GM19438 (cell line): ENCODE measurements around the gene WDR17.

Experiments used
- ATAC-seq: cut with Tn5 transposase; IDR thresholded peaks from one replicate; pipeline ENCODE4 v1.9.1; 2021; ENCODE audit warnings: low read depth; ENCODE audit not compliant: unreplicated experiment

Gene WDR17

GRCh38 chr4:176084769-176085168 lies 19.1 kb downstream of the WDR17 start:
- no peak for ATAC-seq

DNA sequence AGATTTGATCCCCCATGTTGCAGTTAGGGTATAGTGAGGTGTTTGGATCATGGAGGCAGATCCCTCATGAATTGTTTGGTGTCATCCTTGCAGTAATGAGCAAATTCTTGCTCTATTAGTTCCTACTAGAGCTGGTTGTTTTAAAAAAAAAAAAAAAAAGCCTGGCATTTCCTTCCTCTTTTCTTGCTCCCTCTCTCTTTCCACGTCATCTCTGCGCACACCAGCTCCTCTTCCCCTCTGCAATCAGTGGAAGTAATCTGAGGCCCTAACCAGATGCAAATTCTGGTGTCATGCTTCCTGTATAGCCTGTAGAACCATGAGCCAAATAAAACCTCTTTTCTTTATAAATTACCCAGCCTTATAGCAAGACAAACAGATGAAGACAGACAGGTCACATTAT lies 24.5 kb downstream of the WDR17 start:
- ATAC-seq, result no peak

DNA sequence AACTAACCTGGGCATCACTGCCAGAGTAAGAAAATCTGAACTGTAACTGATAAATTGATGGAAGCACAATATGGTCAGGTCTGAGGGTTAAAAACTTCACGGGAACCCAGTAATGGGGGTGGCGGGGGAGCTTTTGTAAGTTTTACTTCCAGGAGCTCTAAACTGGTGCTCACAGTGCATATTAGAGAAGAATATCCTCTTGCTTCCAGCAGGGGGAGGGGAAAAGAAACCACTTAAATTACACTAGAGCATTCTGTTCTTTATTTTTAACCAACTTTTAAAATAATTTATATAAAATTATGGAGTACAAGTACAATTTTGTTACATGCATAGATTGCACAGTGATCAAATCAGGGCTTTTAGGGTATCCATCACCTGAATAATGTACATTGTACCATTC lies 33.7 kb downstream of the WDR17 start:
- no peak for ATAC-seq

DNA sequence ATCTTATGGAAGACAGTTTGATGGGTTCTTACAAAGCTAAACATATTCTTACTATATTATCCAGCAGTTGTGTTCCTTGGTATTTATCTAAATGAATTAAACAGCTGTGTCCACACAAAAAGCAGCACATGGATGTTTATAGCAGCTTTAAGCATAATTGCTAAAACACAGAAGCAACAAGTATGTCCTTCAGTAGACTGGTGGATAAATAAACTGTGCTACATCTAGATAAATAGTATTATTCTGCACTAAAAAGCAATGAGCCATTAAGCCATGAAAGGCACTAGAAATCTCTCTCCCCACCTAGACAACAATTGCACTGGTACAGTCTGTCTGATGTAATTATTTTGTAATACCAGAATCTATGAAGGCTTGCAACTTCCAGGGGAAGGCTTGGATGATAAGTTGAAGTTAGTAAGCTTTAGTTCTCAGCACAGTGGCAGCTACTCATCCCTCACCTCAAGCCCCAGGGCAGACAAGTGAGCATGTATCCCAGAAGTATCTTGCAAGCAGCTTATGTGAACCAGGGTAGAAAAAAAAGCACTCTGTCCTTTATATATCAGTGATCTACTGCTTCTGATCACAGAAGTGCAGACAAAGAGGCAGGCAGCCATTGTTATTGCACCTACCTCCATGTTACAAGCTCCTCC lies 36.9 kb downstream of the WDR17 start:
- ATAC-seq, result no peak

- no peak for ATAC-seq
These were observed 42.1 kb downstream of the WDR17 start for GRCh38 chr4:176107695-176108094.

DNA sequence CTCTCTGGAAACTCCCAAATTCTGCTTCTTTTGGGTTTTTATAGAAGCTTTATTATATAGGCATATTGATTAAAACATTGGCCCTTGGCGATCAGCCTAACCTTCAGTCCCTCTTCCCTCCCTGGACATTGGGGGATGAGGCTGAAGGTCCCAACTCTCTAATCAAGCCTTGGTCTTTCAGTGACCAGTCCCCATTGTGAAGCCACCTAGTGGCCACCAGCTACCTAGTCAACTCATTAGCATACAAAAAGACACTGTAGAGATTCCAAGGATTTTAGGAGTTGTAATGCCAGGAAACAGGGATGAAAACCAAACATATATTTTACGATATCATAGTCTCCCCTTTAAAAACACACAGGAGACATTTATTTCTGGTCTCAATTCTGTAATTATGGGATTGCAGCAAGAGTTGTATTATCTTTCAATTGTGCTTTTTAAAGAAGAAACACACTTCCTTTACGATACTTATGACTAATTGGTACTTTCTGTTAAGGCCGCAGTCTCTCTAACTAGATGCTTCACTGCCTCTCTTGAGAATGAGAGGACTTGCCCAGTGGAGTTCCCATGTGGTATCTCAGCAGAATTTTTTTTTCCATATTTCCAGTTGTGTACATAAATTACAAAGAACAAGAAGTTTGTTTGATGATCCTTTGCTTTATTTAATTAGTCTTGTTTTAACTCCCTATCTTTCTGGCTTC lies 58.2 kb downstream of the WDR17 start:
- peak; percentile 99 for ATAC-seq

- ATAC-seq, result no peak
These were observed 59.4 kb downstream of the WDR17 start for GRCh38 chr4:176125063-176125462.

DNA sequence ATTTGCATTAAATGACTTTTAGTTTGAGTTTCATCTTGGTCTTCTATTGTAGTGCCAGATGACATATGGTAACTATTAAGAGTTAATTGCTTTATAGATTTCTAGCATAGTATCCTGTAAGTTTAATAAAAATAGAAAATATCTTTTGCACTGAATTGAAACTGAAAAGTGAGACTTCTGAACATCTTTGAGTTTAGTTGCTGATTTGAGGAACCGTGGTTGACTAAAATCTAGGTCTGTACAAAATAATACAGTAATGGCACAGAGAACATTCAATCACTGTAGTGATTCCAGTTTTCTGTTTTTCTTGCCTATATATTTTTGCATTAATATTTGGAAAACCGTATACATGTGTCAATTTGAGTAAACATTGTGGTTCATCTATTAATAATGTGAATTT lies 69.0 kb downstream of the WDR17 start:
- ATAC-seq, result no peak

GRCh38 chr4:176137631-176138030 lies 72.0 kb downstream of the WDR17 start:
- no peak for ATAC-seq

GRCh38 chr4:176139518-176139917 lies 73.9 kb downstream of the WDR17 start:
- no peak for ATAC-seq

DNA sequence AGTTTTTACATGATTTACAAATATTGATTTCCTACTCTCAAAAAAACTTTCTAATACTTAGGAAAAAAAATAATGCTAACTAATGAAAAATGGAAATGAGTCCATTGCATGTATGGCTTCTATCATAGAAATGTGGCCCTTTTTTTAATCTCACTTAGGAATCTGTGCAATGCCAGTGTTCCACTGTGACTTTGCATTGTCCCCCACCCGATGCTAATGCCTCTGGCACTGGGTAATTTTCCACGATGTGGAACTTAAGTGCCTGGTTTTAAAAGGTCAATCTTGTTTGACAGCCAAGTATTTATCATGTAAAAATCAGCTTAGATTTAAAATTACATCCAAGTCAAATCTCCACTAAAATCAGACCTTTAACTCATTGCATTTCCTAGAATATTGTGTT lies 76.6 kb downstream of the WDR17 start:
- no peak for ATAC-seq

GRCh38 chr4:176149680-176150355 lies 84.2 kb downstream of the WDR17 start:
- ATAC-seq, result no peak

GRCh38 chr4:176150356-176150682 lies 84.7 kb downstream of the WDR17 start:
- no peak for ATAC-seq

DNA sequence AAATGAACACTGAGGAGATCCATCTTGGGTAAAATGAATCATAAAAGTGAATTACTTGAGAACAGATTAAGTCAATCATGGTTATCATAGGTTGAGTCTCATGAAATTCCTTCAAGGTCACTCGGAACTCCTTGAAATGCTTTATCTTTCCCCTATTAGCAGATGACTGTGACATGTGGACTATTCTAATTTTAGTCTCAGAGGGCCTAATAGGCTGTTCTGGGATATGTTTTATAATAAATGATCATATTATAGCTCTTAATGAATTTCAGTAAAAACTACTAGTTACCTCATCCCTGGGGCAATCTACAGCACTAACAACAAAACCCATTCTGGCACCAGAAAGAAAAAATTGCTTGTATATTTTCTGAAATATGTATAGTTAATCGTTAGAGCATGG lies 85.1 kb downstream of the WDR17 start:
- ATAC-seq, result no peak

- no peak for ATAC-seq
These were observed 87.5 kb downstream of the WDR17 start for GRCh38 chr4:176153124-176153523.

DNA sequence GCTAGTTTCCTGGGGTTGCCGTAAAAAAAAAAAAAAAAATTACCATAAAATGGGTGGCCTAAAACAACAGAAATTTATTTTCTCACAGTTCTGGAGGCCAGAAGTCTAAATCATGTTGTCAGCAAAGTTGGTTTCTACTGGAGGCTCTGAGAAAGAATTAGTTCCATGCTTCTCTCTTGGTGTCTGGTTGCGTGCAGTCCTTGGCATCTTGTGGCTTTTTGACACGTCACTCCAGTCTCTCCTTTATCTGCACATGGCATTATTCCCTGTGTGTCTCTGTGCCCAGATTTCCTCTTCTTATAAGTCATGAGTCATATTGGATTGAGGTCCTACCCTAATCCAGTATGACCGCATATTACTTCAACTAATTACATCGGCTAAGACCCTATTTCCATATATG lies 91.0 kb downstream of the WDR17 start:
- ATAC-seq, result no peak

GRCh38 chr4:176163041-176163440 lies 97.4 kb downstream of the WDR17 start:
- ATAC-seq, result no peak

GRCh38 chr4:176185051-176185450 lies 119.4 kb downstream of the WDR17 start:
- no peak for ATAC-seq

- ATAC-seq, result no peak
These were observed 120.4 kb downstream of the WDR17 start for GRCh38 chr4:176186067-176186466.

DNA sequence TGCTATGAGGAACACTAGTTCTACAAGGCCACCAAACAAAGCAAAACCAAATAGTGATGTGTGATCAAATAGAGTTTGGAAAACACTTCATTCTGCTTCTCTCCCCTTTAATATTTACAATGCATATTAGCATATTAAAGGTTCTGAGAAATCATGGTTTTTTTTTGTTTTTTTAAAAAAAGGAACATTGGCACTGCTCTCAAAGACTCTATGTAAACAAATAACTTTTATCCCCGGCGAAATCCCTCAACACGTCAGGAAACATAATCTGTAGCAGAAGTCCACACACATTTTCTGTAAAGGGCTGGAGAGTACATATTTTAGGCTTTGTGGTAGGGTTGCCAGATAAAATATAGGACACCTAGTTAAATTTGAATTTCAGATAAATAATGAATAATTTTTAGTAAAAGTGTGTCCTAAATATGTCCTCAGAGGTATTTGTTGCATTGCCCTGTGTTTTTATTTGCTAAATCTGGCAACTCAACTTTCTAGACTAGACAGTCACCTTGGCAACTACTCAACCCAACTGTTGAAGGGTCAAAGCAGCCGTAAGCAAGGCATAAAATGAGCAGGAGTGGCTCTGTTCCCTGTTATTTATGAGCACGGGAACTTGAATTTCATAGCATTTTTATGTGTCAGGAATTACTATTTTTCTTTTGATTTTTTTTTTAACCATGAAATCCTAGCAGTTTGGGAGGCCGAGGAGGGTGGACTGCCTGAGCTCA lies 121.2 kb downstream of the WDR17 start:
- ATAC-seq, result no peak

DNA sequence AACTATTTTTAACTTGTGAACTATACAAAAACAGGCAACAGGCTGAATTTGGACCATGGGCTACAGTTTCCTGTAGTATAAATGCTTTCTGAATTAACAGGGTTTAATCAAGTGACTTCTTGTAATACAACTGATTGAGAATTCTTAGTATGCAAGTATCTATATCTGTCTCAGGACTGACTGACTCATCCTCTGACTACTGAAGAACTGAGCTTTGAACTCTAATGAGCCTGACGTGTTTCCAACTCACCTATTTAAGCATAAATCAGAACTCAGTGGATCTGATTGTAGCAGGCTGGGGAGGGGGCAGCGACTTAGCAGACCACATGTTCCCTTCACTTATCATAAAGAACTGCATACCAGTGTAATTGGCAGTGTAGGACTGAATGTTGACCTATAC lies 122.0 kb downstream of the WDR17 start:
- no peak for ATAC-seq
